ENCODE measurements around the gene CD79A. TPM values are rescaled to one million over a fixed set of nuclear protein-coding genes. Genes with fewer than 3 reads are reported as not detected.
A peak's percentile ranks its signal among the peaks of the same experiment; 100 is the strongest.

CD79A gene
- polyA plus RNA-seq, 3 donors: 1.9 to 2.7 (median 2.1) TPM

- intact Hi-C loops (cut with micrococcal nuclease): no loop called here
- H3K27ac ChIP-seq (ENCODE audit: low read depth in 1 of 2, low read length in 2 of 2): no peak overlapping the region
- H3K36me3 ChIP-seq (replicated peaks in 1 of 2; ENCODE audit: control insufficient read depth in 1 of 2, insufficient read depth in 2 of 2, low read length in 2 of 2): no peaks in the 10 kb centered on the region
- H3K79me2 ChIP-seq (ENCODE audit: insufficient read depth, low read length): no peaks in the 10 kb centered on the region
- H3K27ac Mint-ChIP-seq: peak overlapping the region in 2 of 7 donors; percentile 6 to 29
- DNase-seq: no peak
- peaks cover 2 to 7% of the 10 kb centered on the region in 2 donors for H3K27me3 ChIP-seq (ENCODE audit: control insufficient read depth in 2 of 2, insufficient read depth in 2 of 2, low read length in 2 of 2)
- peaks cover 7 to 15% (median 13%) of the 10 kb centered on the region in 3 donors for H3K27me3 Mint-ChIP-seq (ENCODE audit: low read depth in 3 of 3)
- H3K4me3 ChIP-seq (replicated peaks in 1 of 3; ENCODE audit: low read depth in 2 of 3, low read length in 3 of 3): no peak overlapping the region
- no peak overlapping the region for H3K4me3 Mint-ChIP-seq
- no peak overlapping the region for H3K9ac ChIP-seq (ENCODE audit: insufficient read depth, low read length, poor library complexity, severe bottlenecking)
- H3K9me3 ChIP-seq (replicated peaks in 1 of 2; ENCODE audit: control insufficient read depth in 1 of 2, insufficient read depth in 1 of 2, low read length in 2 of 2): no peaks in the 10 kb centered on the region
- no peak for TF ChIP-seq CTCF (IDR thresholded peaks at IDR 0.05)
- WGBS (ENCODE audit: insufficient coverage): 100% methylated on average over 4 of the region's 6 CpGs
- peaks cover 0 to 2% of the 10 kb centered on the region in 2 donors for H3K4me1 ChIP-seq (ENCODE audit: control insufficient read depth in 1 of 2, insufficient read depth in 2 of 2, low read length in 2 of 2)
- H3K9me3 Mint-ChIP-seq: peaks cover 0 to 10% (median 5%) of the 10 kb centered on the region in 7 donors
- H3K36me3 Mint-ChIP-seq: no peaks in the 10 kb centered on the region
- H3K4me1 Mint-ChIP-seq: peaks cover 2% of the 10 kb centered on the region
- H2AFZ ChIP-seq (ENCODE audit: insufficient read depth, low read depth, low read length, poor library complexity, severe bottlenecking): no peak overlapping the region
- H4K20me1 ChIP-seq (ENCODE audit: insufficient read depth, low read length): no peaks in the 10 kb centered on the region
- H3K4me2 ChIP-seq (replicated peaks; ENCODE audit: extremely low read depth, low read length, poor library complexity, severe bottlenecking): no peak overlapping the region
These were observed 28.4 kb upstream of the CD79A start for GRCh38 chr19:41848666-41849065.

GRCh38 chr19:41849067-41849466, 28.0 kb upstream of the CD79A start:
- Histone ChIP-seq H3K36me3 (replicated peaks in 1 of 2; ENCODE audit: control insufficient read depth in 1 of 2, insufficient read depth in 2 of 2, low read length in 2 of 2) (no peaks in the 10 kb centered on the region), H3K9me3 (replicated peaks in 1 of 2; ENCODE audit: control insufficient read depth in 1 of 2, insufficient read depth in 1 of 2, low read length in 2 of 2) (no peaks in the 10 kb centered on the region), H3K27me3 (ENCODE audit: control insufficient read depth in 2 of 2, insufficient read depth in 2 of 2, low read length in 2 of 2) (peaks cover 2 to 7% of the 10 kb centered on the region in 2 donors), H3K79me2 (ENCODE audit: insufficient read depth, low read length) (no peaks in the 10 kb centered on the region), H3K4me3 (replicated peaks in 1 of 3; ENCODE audit: low read depth in 2 of 3, low read length in 3 of 3) (no peak overlapping the region), H2AFZ (ENCODE audit: insufficient read depth, low read depth, low read length, poor library complexity, severe bottlenecking) (no peak overlapping the region), H3K4me2 (replicated peaks; ENCODE audit: extremely low read depth, low read length, poor library complexity, severe bottlenecking) (no peak overlapping the region), H3K27ac (ENCODE audit: low read depth in 1 of 2, low read length in 2 of 2) (no peak overlapping the region), H4K20me1 (ENCODE audit: insufficient read depth, low read length) (no peaks in the 10 kb centered on the region), H3K9ac (ENCODE audit: insufficient read depth, low read length, poor library complexity, severe bottlenecking) (no peak overlapping the region), H3K4me1 (ENCODE audit: control insufficient read depth in 1 of 2, insufficient read depth in 2 of 2, low read length in 2 of 2) (peaks cover 0 to 5% of the 10 kb centered on the region in 2 donors)
- WGBS (ENCODE audit: insufficient coverage): no CpG with 5 or more reads among the region's 2 CpGs
- Mint-ChIP-seq H3K9me3 (peaks cover 0 to 9% (median 5%) of the 10 kb centered on the region in 7 donors), H3K27me3 (ENCODE audit: low read depth in 3 of 3) (peaks cover 4 to 13% (median 13%) of the 10 kb centered on the region in 3 donors), H3K4me3 (no peak overlapping the region), H3K4me1 (peaks cover 5% of the 10 kb centered on the region), H3K36me3 (no peaks in the 10 kb centered on the region), H3K27ac (no peak overlapping the region)
- DNase-seq: no peak
- no peak for TF ChIP-seq CTCF (IDR thresholded peaks at IDR 0.05)
- intact Hi-C loops (cut with micrococcal nuclease): no loop called here

Measured in CD14-positive monocyte (primary cell).